HPDE6-E6E7 (cell line): ENCODE results near the gene SPEM1.

Experiments
- DNase-seq: peaks from one replicate; pipeline ENCODE4 v3.0.0; 2011; ENCODE audit warnings: missing footprints; ENCODE audit errors: extremely low spot score

Gene SPEM1

DNA sequence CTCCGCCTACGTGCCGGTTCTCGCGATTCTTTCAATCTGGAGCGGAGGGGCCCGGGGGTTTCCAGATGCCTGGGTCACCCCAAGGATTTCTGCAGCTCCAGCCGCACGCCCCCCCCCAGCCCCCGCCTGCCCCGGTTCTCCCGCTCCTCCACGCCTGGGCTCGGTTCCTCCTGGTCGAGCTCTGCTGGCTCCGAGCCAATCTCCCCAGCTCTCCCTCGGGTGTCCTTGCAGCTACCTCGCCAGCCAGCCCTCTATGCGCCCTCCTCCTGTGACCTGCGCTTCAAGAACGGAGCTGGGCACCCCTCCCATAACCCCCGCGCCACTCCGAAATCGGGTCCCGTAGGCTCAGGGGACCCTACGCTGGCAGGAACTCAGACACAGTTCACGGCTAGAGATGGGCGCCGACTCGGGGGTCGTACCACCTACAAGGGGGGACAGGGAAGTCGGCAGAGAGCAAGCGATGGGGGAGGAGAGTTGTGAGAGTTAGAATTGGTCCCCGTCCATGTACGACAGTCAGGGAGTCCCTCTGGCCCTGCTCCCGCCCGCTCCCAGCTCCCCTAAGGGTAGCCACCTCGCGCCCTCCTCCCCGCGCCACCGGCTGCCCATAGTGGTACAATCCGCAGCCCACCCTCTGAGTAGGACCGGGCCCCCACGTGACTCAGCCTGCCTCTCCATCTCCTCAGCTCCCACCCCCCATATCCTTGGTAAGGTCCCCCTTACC, 20.1 kb downstream of the SPEM1 start:
- DNase-seq = no peak

DNA sequence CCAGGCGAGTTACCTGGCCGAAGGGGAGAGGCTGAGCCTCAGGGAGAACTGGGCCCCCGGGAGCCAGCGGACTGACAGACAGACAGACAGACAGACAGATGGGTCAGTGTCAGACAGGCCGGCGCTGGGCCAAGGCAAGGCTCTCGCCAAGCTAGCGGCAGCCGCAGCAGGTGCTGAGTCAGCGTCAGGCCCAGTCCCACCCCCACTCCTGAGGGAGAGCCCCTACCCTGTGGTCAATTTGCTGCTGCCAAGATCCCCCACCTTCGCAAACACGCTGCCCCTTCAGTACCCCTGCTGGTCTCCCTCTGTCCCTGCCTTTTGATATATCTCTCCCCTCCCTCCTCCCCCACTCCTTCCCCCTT, 20.7 kb downstream of the SPEM1 start:
- DNase-seq = no peak

DNA sequence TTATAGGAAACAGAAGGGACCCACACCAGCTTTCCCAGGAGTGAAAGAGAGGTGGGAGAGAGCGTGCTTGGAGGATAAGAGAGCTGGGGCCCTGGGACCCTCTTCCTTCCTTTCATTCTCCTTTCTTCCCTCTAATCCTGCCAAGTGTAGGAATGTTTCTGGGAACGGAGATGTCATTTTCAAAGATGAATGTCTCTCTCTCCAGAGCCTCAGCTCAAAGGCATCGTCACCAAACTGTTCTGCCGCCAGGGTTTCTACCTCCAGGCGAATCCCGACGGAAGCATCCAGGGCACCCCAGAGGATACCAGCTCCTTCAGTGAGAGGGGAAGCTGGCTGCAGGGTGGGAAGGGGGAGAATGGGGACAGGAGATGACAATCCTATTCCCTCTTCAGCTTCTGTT, 21.1 kb downstream of the SPEM1 start:
- no peak for DNase-seq

DNA sequence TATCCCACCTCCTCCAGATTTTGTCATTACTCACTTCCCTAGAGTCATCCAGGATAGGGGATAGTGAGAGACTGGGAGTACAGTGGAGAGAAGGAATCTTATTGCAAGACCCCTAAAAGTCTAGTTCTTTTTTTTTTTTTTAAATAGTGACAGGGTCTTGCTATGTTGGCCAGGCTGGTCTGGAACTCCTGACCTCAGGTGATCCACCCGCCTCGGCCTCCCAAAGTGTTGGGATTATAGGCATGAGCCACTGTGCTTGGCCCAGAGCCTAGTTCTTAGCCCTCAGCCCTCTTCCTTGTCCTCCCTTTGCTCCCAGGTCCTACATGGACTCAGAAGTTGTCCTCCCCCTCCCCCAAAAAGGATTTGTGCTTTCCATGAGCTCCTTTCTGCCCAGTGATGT, 22.0 kb downstream of the SPEM1 start:
- no peak for DNase-seq

DNA sequence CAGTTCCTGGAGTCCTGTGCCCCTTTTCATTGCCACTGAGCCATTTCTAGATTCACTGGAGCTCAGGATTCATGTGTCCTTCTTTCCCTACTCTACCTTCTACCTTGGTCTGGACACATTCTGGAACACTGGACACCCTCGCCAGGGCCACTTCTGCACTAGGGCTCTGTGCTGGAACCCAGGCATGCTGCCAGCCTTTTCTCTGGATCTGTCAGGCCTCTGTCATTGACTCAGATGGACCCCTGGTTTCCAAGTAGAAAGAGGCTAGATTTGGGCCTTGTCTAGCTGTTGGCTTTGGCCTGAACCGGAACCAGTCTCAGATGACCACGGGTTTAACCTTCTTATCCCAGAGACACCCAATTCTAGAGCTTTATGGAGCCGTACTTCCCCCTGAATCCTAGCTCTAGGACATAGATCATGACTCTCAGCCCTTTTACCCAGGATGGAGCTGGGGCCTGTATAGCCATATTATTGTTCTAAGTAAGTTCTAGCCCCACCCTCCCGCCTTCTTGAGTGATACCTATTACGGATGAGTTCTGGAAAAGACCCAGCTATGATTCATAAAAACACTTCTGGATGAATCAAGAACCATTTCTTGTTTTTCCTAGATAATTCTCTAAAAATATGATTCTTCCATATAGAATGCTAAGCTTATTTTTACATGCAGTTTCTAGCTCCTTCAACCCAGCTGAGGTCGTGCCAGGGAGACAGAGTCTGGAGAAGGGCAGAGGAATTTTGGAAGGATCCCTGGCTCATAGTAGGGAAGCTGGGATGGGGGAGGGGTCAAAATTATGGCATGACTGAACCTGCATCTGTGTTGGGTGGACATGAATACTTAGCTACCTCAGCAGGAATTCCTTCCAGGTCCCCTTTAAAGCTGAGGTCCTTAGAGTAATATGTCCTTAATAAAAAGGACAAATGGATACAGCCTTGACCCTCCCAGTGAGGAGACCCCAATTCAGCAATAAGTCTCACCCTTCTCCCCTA, 23.7 kb downstream of the SPEM1 start:
- DNase-seq = no peak

DNA sequence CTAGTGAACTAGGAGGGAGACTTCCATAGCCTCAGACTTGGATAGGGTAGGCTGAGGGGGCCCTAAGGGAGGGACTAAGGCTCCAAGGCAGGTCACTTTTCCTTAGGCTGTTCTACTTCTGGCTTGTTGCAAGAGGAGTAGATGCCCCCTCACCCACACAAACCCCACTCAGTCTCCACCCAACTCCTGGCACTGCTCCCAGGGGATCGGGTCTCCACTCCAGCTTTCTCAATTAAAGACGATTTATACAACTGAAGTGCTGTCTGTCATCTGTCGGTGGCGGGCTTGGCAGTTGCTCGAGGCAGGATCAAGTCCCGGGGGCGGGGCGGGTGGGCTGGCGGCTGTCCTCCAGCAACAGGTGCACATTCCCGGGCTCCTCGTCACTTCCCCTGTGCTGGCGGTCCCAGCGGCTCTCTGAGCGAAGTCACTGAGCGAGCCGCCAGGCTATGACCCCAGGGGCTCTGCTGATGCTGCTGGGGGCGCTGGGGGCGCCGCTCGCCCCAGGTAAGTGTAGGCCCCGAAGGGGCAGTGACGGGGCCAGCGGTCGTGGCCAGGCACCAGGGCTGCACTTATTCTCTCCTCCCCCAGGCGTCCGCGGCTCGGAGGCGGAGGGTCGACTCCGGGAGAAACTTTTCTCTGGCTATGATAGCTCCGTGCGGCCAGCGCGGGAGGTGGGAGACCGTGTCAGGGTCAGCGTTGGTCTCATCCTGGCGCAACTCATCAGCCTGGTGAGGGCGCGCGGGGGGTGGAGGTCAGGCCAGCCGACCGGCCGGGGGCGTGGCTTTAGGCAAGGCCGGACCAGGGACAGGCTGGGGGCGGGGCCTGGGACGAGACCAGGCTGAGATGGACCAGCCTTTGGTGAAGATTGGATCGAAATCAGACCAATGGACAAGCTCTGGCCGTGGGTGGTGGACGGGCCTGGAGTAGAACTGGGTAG, 24.8 kb downstream of the SPEM1 start, which contains the start of gene CHRNB1:
Gene CHRNB1, plus strand, starts transcription at position 380 of the 937 bp plus-strand sequence. Its CDS starts 67 bp downstream, at position 447.
- no peak for DNase-seq

DNA sequence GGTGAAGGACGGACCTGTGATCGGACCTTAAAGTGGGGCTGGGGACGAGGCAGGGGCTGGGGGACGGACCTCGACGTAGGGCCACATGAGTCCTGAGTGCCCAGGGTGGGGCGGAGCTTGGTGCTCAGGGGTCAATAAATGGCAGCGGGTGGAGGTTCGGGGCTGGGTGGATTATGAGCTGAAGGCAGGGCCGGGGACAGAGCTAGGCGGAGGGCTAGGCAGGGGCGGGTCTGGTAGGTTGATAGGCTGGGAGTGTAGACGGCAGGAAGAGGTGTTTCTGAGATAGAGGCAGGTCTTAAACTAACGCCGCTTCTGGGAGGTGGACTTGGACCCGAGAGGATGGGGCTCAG, 25.5 kb downstream of the SPEM1 start:
- no peak for DNase-seq

DNA sequence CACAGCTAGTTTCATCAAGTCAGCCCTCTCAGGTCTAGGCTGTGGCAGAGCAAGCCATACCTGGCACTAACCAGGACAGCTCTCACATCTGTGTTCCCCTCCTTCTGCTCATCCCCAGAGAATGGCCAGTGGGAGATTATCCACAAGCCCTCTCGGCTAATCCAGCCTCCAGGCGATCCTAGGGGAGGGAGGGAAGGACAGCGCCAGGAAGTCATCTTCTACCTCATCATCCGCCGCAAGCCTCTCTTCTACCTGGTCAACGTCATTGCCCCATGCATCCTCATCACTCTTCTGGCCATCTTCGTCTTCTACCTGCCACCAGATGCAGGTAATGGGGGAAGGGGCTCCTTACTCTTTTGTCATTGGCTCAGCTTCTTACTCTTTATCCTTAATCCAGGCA, 28.3 kb downstream of the SPEM1 start:
- no peak for DNase-seq

DNA sequence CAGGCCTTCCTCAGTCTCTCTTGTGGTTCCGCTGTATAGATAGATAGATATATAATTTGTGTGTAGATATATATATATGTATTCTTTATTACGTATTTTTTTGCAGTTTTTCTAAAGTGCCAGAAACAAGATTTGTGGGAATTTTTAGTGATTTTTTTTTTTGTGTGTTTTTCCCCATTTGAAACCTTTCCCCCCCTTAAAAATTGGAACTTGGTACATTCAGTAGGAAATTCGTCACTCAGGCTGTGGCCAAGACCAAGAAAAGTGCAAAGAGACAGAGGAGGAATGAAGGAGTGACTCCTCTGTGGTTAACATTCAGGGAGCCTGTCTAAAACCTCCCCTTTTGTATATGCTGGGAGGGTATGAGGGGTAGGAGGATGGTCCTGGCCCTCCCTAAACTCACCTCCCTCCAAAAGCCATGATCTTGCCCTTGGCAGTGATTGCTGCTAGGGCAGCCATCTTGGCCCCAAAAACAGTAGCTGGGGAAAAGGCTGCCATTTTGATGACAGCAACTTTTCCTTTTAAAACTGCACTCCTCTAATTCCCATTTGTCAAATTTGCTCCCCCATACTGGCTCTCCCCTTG, 39.9 kb downstream of the SPEM1 start:
- DNase-seq = no peak

DNA sequence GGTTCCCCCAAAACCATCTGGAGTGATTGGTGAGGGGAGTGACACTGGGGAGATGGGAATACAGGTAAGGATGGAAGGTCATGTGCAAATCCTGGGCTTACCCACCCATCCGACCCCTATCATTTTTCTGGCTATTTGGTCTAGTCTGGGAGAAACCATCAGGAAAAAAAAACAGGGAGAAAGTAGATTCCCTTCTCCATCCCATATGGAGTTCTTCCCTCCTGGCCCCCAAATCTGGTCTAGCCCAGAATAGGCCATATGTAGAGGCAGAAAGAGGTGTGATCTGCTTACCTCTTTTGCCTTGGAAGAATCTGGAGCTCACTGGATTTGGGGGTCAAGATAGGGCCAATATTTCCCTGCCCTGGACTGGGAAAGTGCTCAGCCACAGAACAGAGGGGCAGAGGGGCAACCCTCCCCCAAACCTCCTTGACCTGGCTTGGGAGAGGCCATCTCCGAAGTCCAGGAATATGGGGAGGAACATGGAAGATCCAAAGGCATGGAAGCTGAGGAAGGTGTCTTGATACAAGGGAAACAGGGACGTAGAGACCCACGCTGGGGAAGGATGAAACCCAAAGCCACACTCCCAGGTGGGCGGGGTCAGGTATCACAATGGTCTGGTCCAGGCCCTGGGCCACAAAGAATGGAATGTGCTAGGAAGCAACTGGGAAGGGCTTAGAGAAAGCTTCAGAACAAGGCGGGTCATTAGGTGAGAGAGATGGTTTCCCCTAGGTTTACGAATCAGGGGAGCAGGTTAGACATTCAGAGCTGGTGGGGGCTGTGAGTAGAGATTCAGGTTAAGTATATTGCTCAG, 40.9 kb downstream of the SPEM1 start:
- DNase-seq = no peak

DNA sequence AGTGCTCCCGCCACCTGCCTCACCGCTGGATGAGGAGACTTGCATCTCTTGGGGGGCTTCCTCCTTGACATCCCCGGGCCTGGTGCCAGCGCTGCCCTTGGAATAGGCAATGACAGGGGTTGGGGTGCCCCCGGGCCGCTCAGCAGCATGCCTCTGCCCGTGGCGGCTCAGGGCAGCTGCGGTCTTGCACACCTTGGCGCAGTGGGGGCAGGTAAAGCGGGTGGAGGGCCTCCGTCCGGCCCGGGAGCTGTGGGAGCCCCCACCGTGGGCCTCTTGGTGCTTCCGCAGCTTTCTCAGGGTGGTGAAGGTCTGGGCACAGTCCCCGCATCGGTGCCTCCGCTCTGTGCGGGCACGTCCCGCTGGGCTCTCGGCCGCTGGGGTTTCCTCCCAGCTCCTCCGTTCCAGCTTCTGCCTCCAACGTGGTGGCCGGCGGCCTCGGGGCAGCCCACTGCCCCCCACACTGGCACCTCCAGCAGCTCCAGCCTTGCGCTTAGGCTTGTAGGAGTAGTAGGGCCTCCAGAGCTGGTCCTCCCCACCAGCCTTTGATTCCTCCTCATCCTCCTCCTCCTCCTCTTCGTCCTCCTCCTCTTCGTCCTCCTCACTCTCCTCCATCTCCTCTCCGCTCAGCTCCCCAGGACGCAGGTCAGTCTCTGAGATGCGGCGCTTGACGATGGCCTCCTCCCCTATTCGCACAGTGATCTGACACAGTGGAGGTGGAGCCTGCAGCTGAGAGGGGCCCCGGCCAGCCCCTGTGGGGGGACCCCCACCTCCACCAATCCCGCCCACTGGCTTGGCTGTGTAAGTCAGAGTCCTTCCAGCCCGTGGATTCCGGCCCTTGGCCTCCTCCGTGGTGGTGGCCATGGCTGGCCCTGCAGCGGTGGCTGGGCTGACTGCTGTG, 42.6 kb downstream of the SPEM1 start:
- no peak for DNase-seq

DNA sequence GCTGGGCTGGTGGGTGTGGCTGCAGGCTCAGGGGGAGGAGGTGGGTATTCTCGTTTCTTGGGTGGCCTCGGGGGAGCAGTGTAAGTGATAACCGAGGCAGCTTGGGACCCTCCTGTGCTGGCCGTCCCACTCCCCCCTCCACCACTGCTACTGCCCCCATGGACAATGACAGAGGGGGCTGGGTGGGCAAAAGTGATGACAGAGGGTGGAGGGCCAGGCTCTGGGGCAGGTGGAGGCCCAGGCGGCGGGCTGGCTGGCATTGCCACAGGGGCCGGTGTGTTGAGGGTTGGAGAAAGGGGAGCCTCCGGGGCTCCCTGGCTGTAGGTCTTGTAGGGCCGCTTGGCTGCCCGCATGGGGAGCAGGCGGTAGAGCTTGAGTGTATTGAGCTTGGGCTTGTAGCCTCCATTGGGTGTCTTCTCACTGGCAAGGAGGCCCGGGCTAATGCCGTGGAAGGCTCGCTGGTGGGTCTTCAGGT, 43.3 kb downstream of the SPEM1 start:
- no peak for DNase-seq

DNA sequence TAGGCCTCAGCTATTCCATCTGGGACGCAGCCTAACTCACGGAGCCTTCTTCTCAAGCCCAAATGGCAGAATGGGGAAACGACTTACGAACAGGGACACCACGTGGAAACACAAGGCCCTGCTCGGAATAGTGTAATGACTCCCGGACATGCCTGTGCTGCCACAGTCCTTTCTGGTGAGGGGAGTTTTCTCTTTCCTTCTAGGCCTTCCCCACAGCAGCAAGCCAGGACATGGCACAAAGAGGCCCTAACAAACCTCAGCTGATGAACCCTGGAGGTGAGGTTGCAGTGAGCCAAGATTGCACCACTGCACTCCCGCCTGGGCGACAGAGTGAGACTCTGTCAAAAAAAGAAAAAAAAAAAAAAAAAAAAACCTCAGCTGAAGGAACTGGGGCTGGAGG, 44.0 kb downstream of the SPEM1 start:
- DNase-seq = no peak

DNA sequence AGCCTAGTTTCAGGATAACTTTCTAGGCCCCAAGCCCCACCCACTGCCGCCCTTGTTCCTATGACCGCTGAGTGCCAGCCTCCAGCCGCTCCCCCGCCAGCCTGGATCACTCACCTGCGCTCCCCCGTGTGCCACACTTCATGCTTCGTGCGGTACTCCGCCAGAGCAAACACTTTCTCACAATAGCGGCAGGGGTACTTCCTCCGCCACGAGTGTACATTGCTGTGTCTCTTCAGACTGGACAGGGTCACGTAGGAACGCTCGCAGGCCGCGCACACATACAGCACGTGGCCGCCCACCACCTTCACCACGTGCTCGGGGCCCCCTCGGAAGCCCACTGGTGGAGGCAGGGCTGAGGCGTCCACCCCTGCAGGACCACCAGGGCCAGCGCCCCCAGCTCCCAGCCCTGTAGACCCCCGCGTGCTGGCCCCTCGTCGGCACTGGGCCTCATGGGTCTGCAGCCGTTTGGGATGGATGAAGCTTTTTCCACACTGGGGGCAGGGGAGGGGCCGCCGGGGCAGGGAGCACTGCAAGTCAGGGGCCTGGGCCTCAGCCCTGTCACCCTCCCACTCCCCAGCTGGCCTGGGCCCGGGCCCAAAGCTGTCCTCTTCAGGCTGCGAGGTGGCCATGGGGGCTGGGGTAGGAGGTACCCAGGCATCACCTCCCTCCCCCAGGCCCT, 45.6 kb downstream of the SPEM1 start:
- DNase-seq = no peak

DNA sequence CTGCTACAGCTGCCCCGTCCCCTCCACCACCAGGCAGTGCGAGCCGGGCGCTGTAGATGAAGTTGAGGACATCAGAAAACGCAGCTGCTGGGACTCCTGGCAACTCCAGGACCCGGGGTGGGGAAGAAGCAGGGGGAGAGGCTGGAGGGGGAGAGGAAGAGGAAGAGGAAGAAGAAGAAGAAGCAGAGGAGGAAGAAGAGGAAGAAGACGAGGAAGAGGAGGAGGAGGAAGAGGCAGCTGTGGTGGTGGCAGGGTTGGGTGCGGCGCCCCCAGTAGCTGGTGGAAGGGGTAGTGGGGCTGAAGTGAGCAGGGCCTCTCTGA, 46.2 kb downstream of the SPEM1 start:
- no peak for DNase-seq

DNA sequence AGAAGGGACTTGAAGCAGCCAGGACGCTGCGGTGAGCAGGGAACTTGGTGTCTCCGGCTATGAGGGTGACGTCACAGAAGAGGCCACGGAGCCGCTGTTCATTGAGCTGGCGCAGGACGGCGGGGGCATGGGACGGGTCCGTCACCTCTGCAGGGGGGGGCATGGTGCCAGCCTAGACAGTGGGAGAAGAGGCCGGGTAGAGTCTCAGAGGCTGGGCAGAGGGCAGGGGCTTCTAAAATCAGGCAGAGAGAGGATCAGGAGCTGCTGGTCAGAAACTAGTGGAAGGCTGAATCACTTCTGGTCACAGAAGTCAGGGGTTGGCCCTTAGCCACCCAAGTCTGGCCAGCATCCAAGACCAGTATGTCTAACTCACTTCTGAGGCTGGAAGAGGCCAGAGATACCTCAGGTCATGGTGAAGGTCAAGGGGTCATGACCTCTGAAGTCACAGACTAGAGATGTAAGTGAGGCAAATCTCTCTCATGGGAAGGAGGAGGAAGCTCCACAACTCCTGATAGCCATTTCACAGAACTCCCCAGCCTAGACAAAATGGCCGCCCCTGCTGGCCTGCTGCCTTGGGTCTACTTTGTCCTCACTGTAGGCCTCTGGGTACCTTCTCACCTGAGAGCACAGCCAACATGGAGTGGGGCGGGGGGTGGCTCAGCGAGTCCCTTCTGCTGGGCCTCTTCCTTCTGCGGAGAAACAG, 46.7 kb downstream of the SPEM1 start:
- no peak for DNase-seq

DNA sequence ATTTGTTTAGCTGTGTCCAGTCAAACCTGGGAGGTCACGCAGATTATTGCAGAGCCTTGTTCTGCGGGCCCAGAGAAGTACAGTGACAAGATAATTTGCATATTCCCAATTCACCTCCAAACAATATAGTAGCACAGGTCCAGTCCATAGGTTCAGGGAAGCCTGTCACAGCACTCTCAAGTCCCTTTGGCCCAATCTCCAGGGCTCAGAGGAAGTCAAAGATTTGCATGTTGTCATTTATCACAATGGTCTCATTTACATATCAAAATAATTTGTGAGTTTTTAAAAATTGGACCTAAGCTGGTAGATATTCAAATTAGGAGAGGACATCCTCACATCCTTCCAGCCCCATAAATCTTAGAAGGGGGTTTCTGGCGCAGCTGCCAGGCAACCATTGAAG, 47.4 kb downstream of the SPEM1 start:
- no peak for DNase-seq

DNA sequence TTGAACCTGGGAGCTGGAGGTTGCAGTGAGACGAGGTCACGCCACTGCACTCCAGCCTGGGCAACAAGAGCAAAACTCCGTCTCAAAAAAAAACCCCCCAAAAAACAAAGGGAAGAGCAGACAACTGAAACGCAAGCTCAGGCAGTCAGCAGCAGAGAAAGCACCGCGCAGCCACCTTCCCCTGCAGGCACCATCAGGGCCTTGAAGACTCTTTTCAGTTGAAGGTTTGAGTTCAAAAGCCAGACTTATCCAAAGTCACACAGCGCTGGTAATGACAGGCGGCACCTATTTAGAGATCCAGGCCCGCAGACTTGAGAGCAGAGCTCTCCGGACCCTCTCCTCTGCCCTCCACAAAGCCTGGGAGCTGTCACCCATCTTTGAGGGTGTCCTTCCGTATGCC, 48.2 kb downstream of the SPEM1 start:
- no peak for DNase-seq
